CD8-positive, alpha-beta memory T cell (primary cell): ENCODE results near the gene SFSWAP. TPM values are rescaled to one million over a fixed set of nuclear protein-coding genes. Genes with fewer than 3 reads are reported as not detected.

Experiments
- CTCF ChIA-PET: fragments of 350-600 bp; sonication (Branson Sonifier 250); formaldehyde crosslinking; loops from one replicate; lab custom pipeline; 2021; ENCODE audit warnings: antibody characterized with exemption; lab: Charles Lee
- POLR2A ChIA-PET: fragments of 350-600 bp; sonication (Branson Sonifier 250); formaldehyde crosslinking; loops from one replicate; lab custom pipeline; 2021; ENCODE audit warnings: antibody characterized with exemption; lab: Charles Lee
- DNase-seq, 5 donors: peaks; one replicate each; pipeline versions ENCODE4 v3.0.0 to v3.0.0-alpha.2; 2020 to 2022; ENCODE audit warnings: mixed read lengths in 1 of 5
- H3K27ac ChIP-seq: one replicate; pipeline ENCODE4 v1.7.0; 2013; ENCODE audit warnings: low read depth, mild to moderate bottlenecking, low read length, moderate library complexity
- H3K27me3 ChIP-seq: 2 replicates; pipeline ENCODE4 v1.7.0; 2013; ENCODE audit warnings: low read length, mild to moderate bottlenecking; ENCODE audit not compliant: insufficient read depth, poor library complexity, severe bottlenecking
- H3K36me3 ChIP-seq: 2 replicates; pipeline ENCODE4 v1.7.0; 2013; ENCODE audit warnings: mild to moderate bottlenecking, low read length, moderate library complexity; ENCODE audit not compliant: insufficient read depth
- H3K4me1 ChIP-seq: 2 replicates; pipeline ENCODE4 v1.7.0; 2013; ENCODE audit warnings: mild to moderate bottlenecking, low read length, moderate library complexity; ENCODE audit not compliant: insufficient read depth
- H3K4me3 ChIP-seq: 2 replicates; pipeline ENCODE4 v1.7.0; 2013; ENCODE audit warnings: mild to moderate bottlenecking, low read length
- H3K9me3 ChIP-seq: 2 replicates; pipeline ENCODE4 v1.7.0; 2013; ENCODE audit warnings: mild to moderate bottlenecking, low read length
- H3K27ac Mint-ChIP-seq, 8 donors: one replicate each; pipeline ENCODE4 v1.8.0; 2020 to 2021; ENCODE audit warnings: mixed read lengths in 8 of 8, mild to moderate bottlenecking in 6 of 8, inconsistent platforms in 3 of 8, moderate library complexity in 3 of 8
- H3K27me3 Mint-ChIP-seq, 2 donors: one replicate each; pipeline ENCODE4 v1.8.0; 2020 to 2021; ENCODE audit warnings: mixed read lengths in 2 of 2, mild to moderate bottlenecking in 1 of 2, moderate library complexity in 1 of 2
- H3K36me3 Mint-ChIP-seq, 3 donors: one replicate each; pipeline ENCODE4 v1.8.0; 2020 to 2021; ENCODE audit warnings: mixed read lengths in 3 of 3, inconsistent platforms in 1 of 3, mild to moderate bottlenecking in 1 of 3
- H3K4me1 Mint-ChIP-seq, 3 donors: one replicate each; pipeline ENCODE4 v1.8.0; 2020 to 2021; ENCODE audit warnings: mixed read lengths in 3 of 3, inconsistent platforms in 1 of 3, mild to moderate bottlenecking in 1 of 3
- H3K4me3 Mint-ChIP-seq, 7 donors: one replicate each; pipeline ENCODE4 v1.8.0; 2020 to 2021; ENCODE audit warnings: mixed read lengths in 7 of 7, mild to moderate bottlenecking in 6 of 7, moderate library complexity in 4 of 7, inconsistent platforms in 2 of 7
- H3K9me3 Mint-ChIP-seq, 5 donors: one replicate each; pipeline ENCODE4 v1.8.0; 2020 to 2022; ENCODE audit warnings: mixed read lengths in 5 of 5, mild to moderate bottlenecking in 3 of 5, moderate library complexity in 2 of 5, inconsistent platforms in 1 of 5
- polyA plus RNA-seq: library from polyadenylated mRNA; unstranded; fragments of 300-500 nt; fragmentation: Illumina TruSeq; gene quantifications from one replicate; pipeline ENCODE4 v1.2.3, GENCODE V29; 2021
- total RNA-seq, 2 experiments: library from RNA; stranded (reverse); gene quantifications; one replicate each; pipeline ENCODE4 v1.2.3, GENCODE V29; 2021

SFSWAP gene
- total and polyA plus RNA-seq, 3 experiments from 2014 or later: 22.6 to 65.2 (median 63.3) TPM

DNA sequence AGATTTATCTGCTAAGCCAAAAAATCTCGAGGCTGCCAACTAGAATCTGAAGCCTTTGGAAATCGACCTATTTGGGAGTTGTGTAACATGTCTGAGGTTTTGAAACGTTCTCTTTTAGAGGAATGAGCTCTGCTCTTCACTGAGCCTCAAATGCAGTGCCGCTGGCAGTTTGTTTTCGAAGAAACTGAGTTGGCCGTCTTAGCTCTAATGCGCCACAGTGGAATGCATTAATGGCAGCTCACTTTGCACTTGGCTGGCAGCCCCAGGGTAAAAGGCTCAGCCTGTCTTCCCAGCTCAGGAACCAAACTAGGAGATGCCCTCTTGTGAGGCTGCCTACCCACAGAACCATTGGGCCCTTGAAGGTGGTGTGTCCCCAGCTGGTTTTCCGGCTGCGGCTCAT is 53.8 kb downstream of the SFSWAP start:
- CTCF ChIA-PET: no interaction called here
- H3K27me3 Mint-ChIP-seq: no peaks in the 10 kb centered on the region

DNA sequence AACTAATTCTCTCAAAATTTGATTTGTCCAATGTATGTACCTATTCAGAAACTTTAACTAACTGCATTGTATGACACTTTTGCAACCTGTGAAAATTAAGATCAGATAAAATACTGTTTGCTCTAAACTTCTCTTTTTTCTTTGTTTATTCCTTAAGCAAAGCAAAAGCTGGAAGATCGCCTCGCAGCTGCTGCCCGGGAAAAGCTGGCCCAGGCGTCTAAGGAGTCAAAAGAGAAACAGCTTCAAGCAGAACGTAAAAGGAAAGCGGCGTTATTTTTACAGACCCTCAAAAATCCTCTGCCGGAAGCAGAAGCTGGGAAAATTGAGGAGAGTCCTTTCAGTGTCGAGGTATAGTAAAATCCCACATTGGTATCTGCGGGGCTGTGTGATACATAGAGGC is 55.1 kb downstream of the SFSWAP start:
- Mint-ChIP-seq H3K27me3 (no peaks in the 10 kb centered on the region), H3K4me1 (peaks cover 0 to 3% (median 0%) of the 10 kb centered on the region in 3 donors), H3K9me3 (no peaks in the 10 kb centered on the region), H3K36me3 (peaks cover 18 to 85% (median 21%) of the 10 kb centered on the region in 3 donors), H3K27ac (no peak overlapping the region), H3K4me3 (no peak overlapping the region)
- H3K36me3 ChIP-seq: peaks cover 52% of the 10 kb centered on the region
- DNase-seq: no peak
- H3K9me3 ChIP-seq: no peaks in the 10 kb centered on the region
- H3K27me3 ChIP-seq: no peaks in the 10 kb centered on the region
- POLR2A ChIA-PET: no interaction called here
- no peak overlapping the region for H3K4me3 ChIP-seq
- CTCF ChIA-PET: no interaction called here
- no peak overlapping the region for H3K27ac ChIP-seq
- H3K4me1 ChIP-seq: no peaks in the 10 kb centered on the region

More for the DNA sequence above, 53.8 kb downstream of the SFSWAP start:
- no peak overlapping the region for H3K27ac Mint-ChIP-seq
- Histone ChIP-seq H3K4me3 (no peak overlapping the region), H3K27ac (no peak overlapping the region), H3K4me1 (no peaks in the 10 kb centered on the region), H3K9me3 (no peaks in the 10 kb centered on the region), H3K27me3 (no peaks in the 10 kb centered on the region), H3K36me3 (peaks cover 52% of the 10 kb centered on the region)
- H3K36me3 Mint-ChIP-seq: peaks cover 18 to 84% (median 21%) of the 10 kb centered on the region in 3 donors
- H3K9me3 Mint-ChIP-seq: no peaks in the 10 kb centered on the region
- H3K4me3 Mint-ChIP-seq: no peak overlapping the region
- no peak for DNase-seq
- peaks cover 0 to 3% (median 0%) of the 10 kb centered on the region in 3 donors for H3K4me1 Mint-ChIP-seq
- POLR2A ChIA-PET: no interaction called here

DNA sequence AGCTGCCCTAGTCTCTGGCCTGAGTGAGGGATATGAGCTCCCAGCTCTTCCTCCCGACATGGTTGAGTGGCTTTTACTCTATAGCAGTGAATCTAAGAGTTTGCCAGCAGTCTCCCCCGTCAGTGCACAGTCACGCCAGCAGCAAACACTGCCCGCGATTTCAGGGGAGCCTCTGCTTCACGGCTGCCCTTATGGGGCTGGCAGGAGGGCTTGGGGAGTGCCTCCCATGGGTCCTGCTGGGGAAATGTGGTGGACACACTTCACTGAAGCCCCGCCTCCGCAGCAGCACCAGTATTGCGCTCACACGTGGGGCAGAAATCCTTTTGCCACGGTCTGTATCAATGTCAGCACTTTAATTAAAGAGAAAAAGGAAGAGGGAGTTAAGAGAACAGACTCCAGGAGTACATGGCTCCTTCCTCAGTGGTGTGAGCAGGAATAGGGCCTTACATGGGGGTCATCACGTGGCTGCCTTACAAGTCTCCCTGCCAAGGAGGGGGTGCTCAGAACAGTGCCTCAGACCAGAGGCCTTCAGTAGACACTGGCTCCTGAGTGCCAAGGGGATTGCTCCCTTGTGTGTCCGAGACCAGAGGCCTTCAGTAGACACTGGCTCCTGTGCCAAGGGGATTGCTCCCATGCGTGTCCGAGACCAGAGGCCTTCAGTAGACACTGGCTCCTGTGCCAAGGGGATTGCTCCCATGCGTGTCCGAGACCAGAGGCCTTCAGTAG is 55.7 kb downstream of the SFSWAP start:
- Histone ChIP-seq H3K27me3 (no peaks in the 10 kb centered on the region), H3K9me3 (no peaks in the 10 kb centered on the region), H3K27ac (no peak overlapping the region), H3K36me3 (peaks cover 52% of the 10 kb centered on the region), H3K4me3 (no peak overlapping the region), H3K4me1 (no peaks in the 10 kb centered on the region)
- POLR2A ChIA-PET: no interaction called here
- Mint-ChIP-seq H3K36me3 (peaks cover 15 to 84% (median 20%) of the 10 kb centered on the region in 3 donors), H3K9me3 (no peaks in the 10 kb centered on the region), H3K27ac (no peak overlapping the region), H3K4me1 (no peaks in the 10 kb centered on the region), H3K27me3 (no peaks in the 10 kb centered on the region), H3K4me3 (no peak overlapping the region)
- CTCF ChIA-PET: no interaction called here
- DNase-seq: no peak

DNA sequence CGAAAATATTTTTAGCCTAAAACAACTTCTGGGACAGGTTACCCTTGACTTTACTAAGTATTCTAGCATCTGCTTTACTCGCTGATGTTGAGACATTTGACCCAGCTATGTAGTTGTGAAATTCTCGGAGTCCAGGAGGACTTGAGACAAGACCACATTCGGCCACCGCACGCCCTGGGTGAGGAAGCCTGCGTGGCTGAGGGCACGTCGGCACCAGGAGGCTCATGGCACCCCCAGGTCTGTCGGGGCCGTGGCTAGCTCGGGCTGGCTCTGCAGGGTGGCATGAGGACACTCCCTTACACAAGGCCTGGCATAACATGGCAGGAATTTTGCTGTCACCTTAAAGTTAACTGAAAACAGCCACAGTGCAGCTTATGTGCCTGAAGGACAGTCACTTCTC is 59.2 kb downstream of the SFSWAP start:
- no peaks in the 10 kb centered on the region for H3K9me3 ChIP-seq
- peaks cover 11 to 91% (median 22%) of the 10 kb centered on the region in 3 donors for H3K36me3 Mint-ChIP-seq
- no peak overlapping the region for H3K27ac Mint-ChIP-seq
- no peaks in the 10 kb centered on the region for H3K9me3 Mint-ChIP-seq
- no peak overlapping the region for H3K4me3 ChIP-seq
- no peak overlapping the region for H3K27ac ChIP-seq
- H3K27me3 Mint-ChIP-seq: no peaks in the 10 kb centered on the region
- H3K27me3 ChIP-seq: no peaks in the 10 kb centered on the region
- peaks cover 6 to 11% (median 7%) of the 10 kb centered on the region in 3 donors for H3K4me1 Mint-ChIP-seq
- peak overlapping the region in 1 of 7 donors; percentile 72 for H3K4me3 Mint-ChIP-seq
- DNase-seq: no peak
- H3K4me1 ChIP-seq: peaks cover 5% of the 10 kb centered on the region
- POLR2A ChIA-PET: no interaction called here
- H3K36me3 ChIP-seq: peaks cover 37% of the 10 kb centered on the region
- CTCF ChIA-PET: no interaction called here

DNA sequence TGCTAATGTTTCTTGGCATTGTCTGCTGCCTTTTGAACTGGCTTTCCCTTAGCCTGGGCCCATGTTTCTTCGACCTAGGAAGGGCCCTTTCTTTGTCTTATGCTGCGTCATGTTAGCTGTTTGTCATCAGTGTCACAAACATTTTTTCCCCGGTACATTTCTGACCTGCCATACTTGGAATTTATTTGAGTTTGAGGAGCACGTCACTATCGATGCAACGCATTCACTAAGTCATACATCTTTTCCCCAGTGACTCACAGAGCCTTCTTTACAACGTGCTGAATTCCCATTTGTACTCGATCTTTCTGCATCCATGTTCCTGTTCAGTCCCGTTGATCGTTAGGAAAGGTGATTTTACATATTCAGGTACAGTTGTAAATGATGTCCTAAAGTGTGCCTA is 61.1 kb downstream of the SFSWAP start:
- H3K27me3 Mint-ChIP-seq: no peaks in the 10 kb centered on the region
- H3K4me3 Mint-ChIP-seq: no peak overlapping the region
- H3K27ac Mint-ChIP-seq: peak overlapping the region in 1 of 8 donors; percentile 13
- H3K27me3 ChIP-seq: no peaks in the 10 kb centered on the region
- peaks cover 6 to 87% (median 26%) of the 10 kb centered on the region in 3 donors for H3K36me3 Mint-ChIP-seq
- no peak for DNase-seq
- H3K9me3 Mint-ChIP-seq: no peaks in the 10 kb centered on the region
- ChIA-PET POLR2A (no interaction called here), CTCF (no interaction called here)
- H3K27ac ChIP-seq: no peak overlapping the region
- H3K9me3 ChIP-seq: no peaks in the 10 kb centered on the region
- H3K36me3 ChIP-seq: peaks cover 27% of the 10 kb centered on the region
- H3K4me1 ChIP-seq: peaks cover 5% of the 10 kb centered on the region
- peaks cover 6 to 11% (median 7%) of the 10 kb centered on the region in 3 donors for H3K4me1 Mint-ChIP-seq
- H3K4me3 ChIP-seq: no peak overlapping the region

DNA sequence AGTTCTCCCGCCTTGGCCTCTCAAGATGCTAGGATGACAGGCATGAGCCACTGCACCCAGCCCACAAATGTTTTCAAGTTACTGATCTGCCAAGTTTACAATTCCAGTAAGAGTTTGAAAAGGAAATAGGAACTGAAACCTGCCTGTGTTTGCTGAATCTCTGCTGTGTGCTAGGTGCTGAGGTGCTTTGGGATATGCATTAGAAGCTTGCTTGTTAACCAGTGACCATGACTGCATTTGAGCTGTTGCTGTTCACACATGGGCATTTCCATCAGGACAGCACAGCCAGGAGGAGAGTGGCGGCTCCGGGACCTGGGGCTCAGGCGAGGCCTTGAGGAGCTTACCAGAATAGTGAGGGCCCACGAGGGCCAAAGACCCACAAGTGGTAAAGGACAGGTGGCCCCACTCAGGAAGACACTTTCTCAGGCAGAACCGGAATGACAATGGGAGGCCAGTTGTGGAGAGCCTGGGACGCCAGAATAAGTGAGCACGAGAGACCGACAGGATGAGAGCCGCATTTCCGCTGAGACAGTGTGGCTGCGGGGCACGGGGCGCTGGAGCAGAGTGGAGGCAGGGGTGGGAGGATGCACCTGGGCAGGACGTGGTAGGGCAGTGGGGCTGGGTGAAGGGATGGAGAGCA is 62.8 kb downstream of the SFSWAP start:
- Histone ChIP-seq H3K4me1 (peaks cover 5% of the 10 kb centered on the region), H3K27ac (no peak overlapping the region), H3K36me3 (peaks cover 22% of the 10 kb centered on the region), H3K9me3 (no peaks in the 10 kb centered on the region), H3K27me3 (no peaks in the 10 kb centered on the region), H3K4me3 (no peak overlapping the region)
- POLR2A ChIA-PET: no interaction called here
- H3K4me3 Mint-ChIP-seq: peak overlapping the region in 1 of 7 donors; percentile 32
- peak in 1 of 5 donors; percentile 10 for DNase-seq
- H3K27ac Mint-ChIP-seq: peak overlapping the region in 3 of 8 donors; percentile 61 to 92 (median 72)
- no peaks in the 10 kb centered on the region for H3K27me3 Mint-ChIP-seq
- H3K36me3 Mint-ChIP-seq: peaks cover 5 to 89% (median 25%) of the 10 kb centered on the region in 3 donors
- H3K4me1 Mint-ChIP-seq: peaks cover 6 to 11% (median 7%) of the 10 kb centered on the region in 3 donors
- CTCF ChIA-PET: no interaction called here
- no peaks in the 10 kb centered on the region for H3K9me3 Mint-ChIP-seq

DNA sequence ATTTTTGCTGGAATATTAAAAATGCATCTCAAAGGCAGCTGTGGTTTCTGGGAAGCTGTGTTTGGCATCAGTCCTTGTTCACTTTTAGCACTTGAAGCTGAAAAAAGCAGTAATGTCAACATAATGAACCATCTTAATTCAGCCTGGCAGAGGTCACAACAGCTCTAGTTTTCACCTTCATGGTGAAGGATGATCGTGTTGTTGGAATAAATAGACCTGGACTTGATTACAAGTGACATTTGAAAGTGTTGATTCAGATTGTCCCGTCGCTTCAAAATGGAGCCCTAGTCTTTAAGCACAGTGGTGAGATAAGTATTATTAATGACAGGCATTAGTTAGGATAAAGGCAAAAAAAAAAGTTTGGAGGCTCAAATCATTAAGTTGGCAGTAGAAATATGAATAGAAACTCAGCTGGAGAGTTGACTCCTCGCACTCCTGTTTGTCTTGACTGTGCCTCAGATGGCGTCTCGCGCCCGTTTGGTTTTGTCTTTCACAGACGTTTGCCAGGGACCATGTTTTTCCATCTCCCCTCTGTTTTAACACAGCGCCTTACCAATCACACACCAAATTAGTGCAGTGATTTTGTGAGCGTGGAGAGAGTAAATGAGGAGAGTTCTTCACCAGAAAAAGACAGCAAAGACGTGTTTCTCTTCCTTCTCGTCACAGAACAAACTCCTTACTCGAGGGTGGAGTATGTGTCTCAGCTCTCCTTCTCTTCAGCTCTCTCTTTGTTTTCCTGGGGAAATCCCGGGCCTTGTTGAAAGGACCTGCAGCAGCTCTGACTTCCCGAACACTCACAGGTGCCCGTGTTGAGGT is 63.9 kb downstream of the SFSWAP start:
- DNase-seq: no peak
- peaks cover 5 to 89% (median 26%) of the 10 kb centered on the region in 3 donors for H3K36me3 Mint-ChIP-seq
- no peak overlapping the region for H3K4me3 Mint-ChIP-seq
- H3K4me1 Mint-ChIP-seq: peaks cover 6 to 11% (median 7%) of the 10 kb centered on the region in 3 donors
- no peak overlapping the region for H3K27ac ChIP-seq
- no peaks in the 10 kb centered on the region for H3K27me3 ChIP-seq
- peak overlapping the region in 1 of 8 donors; percentile 75 for H3K27ac Mint-ChIP-seq
- ChIA-PET CTCF (no interaction called here), POLR2A (no interaction called here)
- peaks cover 5% of the 10 kb centered on the region for H3K4me1 ChIP-seq
- H3K9me3 ChIP-seq: no peaks in the 10 kb centered on the region
- H3K4me3 ChIP-seq: no peak overlapping the region
- H3K27me3 Mint-ChIP-seq: no peaks in the 10 kb centered on the region
- H3K36me3 ChIP-seq: peaks cover 19% of the 10 kb centered on the region
- no peaks in the 10 kb centered on the region for H3K9me3 Mint-ChIP-seq
